Stimulated activated CD4-positive, alpha-beta T cell treated with anti-CD3 and anti-CD28 coated beads, Interleukin-12 subunit alpha, Interleukin-12 subunit beta, amount 100 ng/mL, for 48 hours (primary cell): Measurements from ENCODE around the gene ZPBP.
"Not testable (repeated sequence)": the region's sequence is repeated elsewhere in the genome, so short reads cannot be mapped to it uniquely, and the experiment has no call there.

ENCODE experiments used
- DNase-seq, 3 donors: peaks; one replicate each; pipeline ENCODE4 v3.0.0-alpha.2; 2020; ENCODE audit warnings: low read depth in 2 of 3, low spot score in 1 of 3

Gene ZPBP

DNA sequence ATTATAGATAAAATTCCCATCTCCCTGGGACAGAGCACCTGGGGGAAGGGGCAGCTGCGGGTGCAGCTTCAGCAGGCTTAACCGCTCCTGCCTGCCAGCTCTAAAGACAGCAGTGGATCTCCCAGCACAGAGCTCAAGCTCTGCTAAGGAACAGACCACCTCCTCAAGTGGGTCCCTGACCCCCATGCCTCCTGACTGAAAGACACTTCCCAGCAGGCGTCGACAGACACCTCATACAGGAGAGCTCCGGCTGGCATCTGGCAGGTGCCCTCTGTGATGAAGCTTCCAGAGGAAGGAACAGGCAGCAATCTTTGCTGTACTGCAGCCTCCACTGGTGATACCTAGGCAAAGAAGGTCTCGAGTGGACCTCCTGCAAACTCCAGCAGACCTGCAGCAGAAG is 51.9 kb downstream of the ZPBP start:
- DNase-seq, result not testable (repeated sequence)

DNA sequence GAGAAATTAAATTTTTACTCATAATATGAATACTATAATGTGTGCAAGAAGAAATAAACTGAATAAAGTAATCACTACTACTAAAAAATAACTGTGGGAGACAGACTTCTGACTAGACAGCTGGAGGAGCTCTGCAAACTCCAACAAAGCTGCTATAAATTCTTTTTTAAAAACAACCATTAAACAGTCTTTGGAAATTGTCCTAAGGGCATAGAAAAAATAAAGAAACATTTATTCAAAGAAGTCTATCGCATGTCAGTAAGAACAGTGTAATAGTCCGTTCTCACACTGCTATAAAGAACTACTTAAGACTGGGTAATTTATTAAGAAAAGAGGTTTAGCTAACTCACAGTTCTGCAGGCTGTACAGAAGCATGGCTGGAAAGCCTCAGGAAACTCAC is 56.0 kb downstream of the ZPBP start:
- no peak for DNase-seq

DNA sequence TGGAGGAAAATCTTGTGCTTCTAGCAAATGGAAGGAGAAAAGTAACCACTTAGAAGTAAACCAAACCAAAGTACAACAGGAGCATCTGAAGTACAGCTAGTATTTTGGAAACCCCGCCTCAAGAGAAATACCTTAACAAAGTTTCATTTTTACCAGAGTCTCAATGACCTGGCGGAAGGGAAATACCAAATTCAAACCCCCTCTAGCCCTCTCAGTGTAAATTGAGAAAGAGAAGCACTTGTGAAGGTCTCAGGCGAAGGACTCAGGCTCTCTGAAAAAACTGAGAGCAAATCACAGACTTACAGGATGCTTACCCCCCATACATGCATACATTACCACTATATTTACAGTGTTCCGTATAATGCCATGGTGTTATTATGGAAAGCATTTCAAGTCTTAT is 70.1 kb downstream of the ZPBP start:
- DNase-seq, result no peak

DNA sequence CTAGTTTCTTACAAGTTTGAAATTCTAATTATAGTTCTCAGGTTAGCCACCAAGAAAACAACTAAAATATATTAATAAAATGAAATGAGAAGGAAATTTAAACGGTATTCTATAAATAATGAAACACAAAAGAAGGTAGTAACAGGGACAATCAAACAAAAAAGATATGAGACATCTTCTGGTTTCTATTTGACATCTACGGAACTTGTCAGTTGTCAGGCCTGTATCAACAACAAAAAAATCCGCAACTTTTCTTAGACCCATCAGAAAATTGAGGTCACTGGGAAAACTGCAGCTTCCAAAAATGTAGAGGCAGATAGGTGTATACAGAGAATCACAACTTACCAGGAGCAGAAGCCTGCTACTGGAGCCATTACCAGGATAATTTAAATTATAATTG is 70.6 kb downstream of the ZPBP start:
- DNase-seq, result no peak

DNA sequence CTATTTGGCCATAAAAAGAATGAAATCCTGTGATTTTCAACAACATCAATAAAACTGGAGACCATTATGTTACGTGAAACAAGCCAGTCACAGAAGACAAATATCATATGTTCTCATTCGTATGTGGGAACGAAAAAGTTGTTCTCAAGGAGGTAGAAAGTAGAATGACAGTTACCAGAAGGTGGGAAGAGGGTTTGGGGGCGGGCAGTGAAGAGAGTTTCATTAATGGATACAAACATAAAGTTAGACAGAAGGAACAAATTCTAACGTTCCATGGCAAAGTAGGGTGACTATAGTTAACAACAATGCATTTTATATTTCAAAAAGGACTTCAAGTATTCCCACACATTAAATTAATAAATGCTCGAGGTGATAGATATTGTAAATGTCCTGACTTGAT is 97.4 kb downstream of the ZPBP start:
- no peak for DNase-seq

DNA sequence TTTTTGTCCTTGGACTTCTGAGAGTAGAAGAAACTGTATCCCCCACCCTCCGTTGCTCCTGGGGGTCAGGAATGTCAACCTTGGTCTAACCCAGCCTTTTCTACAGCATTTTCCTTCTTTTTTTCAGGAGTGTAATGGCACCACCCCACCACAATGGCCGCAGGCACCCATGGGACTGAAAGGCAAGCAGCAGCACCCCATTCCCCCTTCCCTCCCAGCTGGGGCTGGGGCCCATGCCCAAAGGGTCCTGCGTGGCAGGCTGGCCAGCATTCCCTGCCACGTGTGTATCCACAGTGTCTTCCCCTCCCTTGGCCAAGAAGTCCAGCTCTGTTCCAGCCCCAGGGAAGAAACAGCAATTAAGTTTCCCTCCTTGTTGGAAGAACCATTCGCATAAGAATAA is 106.9 kb downstream of the ZPBP start:
- DNase-seq, result no peak

DNA sequence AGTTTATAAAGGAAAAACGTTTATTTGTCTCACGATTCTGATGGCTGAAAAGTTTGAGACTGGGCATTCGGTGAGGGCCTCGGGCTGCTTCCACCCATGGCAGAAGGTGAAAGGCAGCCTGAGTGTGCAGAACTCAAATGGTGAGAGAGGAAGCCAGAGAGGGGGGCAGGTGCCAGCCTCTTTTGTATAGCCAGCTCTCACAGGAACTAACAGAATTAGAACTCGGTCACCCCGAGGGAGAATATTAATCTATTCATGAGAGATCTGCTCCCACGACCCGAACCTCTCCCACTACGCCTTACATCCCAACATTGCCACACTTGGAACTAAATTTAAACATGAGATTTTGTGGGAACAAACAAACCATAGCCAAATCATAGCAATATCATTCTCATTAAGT is 112.6 kb downstream of the ZPBP start:
- DNase-seq, result peak in 1 of 3 donors; percentile 7

DNA sequence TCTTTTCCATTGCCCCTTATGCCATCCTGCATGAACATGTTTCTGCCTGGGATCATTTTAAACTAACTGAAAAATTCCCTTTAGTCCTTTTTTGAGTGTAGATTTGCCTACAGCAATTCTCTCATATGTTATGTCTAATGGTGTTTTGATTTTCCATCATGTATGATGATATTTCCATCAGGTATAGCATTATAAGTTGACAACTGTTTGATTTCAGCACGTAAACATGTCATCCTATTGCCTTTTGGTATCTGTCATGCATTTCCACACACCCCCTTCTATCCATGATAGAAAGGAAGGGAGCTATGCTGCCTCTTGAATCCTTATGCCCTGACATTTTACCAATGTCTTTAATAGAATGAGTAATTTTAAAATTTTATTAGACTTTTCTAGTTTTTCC is 116.8 kb downstream of the ZPBP start:
- DNase-seq, result no peak

DNA sequence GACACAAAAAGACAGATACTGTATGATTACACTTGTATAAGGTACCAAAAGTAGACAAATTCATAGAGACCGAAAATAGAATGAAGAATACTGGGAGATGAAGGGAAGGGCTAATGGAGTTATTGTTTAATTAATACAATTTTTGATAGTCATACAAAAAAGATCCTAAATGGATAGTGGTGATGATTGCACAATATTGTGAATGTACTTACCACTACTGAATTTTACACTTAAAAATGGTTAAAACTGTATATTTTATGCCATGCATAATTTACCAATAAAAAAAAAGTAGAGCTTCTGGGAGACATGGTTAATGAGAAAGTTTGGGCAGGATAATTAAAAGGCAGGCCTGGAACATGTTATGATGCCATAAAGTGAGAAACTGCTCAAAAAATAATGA is 119.0 kb downstream of the ZPBP start:
- no peak for DNase-seq

DNA sequence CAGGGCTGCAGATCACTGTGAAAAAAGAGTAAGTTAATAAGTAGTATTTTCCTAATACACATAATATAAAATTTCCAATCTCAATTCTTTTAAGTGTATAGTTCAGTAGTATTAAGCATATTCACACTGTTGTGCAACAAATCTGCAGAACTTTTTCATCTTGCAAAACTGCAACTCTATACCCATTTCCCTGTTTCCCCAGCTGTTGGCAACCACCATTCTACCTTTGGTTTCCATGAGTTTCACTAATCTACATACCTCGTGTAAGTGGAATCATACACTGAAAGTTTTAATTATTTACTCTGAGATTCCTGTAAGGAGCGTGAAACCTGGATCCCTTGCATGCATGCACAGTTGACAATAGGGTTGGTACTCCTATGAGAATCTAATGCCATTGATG is 155.4 kb downstream of the ZPBP start:
- DNase-seq, result no peak

DNA sequence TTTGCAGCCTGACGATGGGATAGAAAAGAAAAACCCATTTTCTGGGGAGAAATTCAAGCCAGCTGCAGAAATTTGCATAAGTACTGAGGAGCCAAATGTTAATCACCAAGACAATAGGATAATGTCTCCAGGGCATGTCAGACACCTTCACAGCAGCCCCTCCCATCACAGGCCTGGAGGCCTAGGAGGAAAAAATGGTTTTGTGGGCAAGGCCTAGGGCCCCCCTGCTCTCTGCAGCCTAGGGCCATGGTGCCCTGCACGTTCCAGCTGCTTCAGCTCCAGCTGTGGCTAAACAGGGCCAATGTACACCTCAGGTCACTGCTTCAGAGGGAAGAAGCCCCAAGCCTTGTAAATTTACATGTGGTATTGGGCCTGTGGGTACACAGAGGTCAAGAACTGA is 161.4 kb downstream of the ZPBP start:
- no peak for DNase-seq

DNA sequence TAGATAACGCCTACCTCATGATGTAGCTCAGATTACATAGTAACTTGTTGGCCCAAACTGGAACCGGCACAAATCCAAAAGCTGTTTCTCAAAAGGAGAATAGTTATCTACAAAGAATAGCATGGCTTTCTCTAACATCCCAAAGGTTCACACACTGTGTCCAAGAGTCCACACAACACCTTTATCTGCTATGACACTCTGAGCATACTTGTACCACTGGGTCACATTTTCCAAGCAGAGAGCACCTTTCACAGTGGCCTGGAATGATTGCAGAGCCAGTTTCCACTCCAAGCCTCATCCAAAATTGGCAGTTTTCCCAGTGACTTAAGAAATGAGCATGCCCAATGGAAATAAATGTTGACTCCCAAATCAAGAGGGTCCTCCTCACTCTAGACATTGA is 164.3 kb downstream of the ZPBP start:
- DNase-seq, result no peak

DNA sequence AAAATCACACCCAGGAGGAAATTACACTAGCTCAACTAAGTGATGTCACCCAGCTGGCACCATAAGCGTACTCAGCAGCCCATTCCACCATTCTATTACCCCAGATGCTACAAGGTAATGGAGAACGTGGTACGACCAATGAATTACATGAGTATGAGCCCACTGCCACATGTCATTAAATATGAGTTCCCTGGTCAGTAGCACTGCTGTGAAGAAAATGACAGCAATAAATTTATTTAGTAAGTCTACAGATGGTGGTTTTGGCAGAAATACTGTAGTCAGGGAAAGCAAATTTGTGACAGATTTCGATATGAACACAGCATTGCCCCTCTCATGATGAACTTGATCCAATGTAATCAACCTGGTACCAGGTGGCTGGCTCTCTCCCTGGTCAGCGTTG is 165.4 kb downstream of the ZPBP start:
- DNase-seq, result no peak

DNA sequence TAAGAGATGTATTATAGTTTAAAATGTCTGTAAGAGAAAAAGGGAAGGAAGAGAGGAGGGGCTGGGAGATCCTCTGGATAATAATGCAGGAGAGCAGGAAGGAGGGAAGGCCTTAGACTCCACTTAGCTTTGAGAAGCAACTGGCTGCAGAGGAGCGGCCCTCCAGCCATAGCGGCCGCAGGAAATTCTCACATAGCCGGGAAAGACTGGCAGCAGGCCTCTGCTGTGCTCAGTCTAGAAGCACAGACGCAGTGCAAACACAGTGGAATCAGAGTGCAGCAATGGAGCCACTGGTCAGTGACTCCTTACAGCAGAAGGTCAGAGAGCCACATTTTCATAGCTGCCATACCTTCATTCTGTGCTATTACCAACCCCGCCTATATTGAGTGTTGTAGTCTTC is 166.3 kb downstream of the ZPBP start:
- DNase-seq, result no peak

DNA sequence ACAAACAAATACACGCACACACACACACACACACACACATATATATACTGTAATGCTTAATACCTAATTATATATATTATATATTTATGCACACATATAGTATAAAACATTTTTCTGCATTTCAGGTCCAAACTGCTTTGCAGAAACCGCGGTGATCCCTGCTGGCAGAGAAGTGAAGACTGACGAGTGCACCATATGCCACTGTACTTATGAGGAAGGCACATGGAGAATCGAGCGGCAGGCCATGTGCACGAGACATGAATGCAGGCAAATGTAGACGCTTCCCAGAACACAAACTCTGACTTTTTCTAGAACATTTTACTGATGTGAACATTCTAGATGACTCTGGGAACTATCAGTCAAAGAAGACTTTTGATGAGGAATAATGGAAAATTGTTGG is 181.1 kb downstream of the ZPBP start:
- no peak for DNase-seq

DNA sequence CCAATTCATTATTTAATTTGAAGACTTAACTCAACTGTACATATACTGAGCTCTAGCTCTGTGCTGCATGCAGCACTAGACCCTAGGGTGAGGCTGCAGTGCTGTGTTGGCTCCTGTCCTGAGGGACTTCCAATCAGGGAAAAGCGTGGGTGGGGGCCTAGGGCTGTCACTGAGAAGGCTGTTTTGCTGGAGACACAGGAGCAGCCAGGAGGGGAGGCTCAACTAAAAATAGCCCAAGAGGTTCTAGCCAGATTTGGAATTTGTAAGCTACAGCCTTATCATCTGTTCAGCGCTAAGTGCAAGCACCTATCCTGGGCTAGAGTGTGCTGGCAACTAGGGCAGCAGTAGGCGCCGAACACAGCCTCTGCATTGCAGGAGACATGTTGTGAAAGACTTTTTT is 198.5 kb downstream of the ZPBP start:
- DNase-seq, result no peak

DNA sequence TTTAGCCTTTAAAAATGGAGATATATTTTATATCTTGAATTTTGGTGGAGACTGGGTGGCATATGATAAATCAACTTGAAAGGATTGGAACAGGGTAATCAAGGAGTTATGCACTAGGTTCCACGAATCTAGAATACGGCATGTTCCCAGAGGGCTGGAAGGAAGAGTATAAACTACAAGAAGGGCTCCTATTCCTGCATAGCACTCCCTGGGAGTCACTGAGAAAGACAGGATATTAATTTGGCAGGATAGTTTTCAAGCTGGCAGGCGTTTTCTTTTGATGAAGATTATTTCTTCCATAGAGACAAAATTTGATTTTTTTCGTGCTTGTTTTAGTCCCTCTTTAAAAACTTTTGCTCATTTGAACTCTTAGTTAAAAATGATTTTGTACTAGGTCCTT is 199.9 kb downstream of the ZPBP start:
- no peak for DNase-seq

DNA sequence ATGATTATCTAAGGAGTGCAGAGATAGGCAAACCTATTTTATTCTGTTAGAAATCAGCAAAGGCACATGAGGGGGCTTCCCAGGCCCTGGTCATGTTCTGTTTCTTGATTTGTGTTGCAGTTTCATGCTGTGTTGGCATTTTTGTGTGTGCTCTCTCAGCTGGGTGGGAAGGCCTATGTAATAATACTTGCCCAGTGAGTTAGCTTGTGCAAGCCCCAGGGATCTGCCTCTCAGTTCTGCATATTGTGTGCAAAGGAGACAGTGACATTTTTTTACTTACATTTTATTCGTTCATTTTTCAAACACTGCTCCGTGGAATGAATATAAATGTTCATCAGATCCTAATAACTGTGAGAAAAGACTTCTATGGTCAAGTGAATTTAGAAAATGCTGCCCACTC is 200.6 kb downstream of the ZPBP start:
- no peak for DNase-seq
